Mucosa of rectum (tissue), 2 donors: Measurements from ENCODE around the gene PPP4R2.
A peak's percentile ranks its signal among the peaks of the same experiment; 100 is the strongest.
"Not testable (repeated sequence)": the region's sequence is repeated elsewhere in the genome, so short reads cannot be mapped to it uniquely, and the experiment has no call there.

ENCODE experiments used
- H3K27ac ChIP-seq, 2 donors: one replicate each; pipeline ENCODE4 v1.7.0; 2013; ENCODE audit warnings: inconsistent platforms in 2 of 2, low read depth in 2 of 2, low read length in 2 of 2
- H3K27me3 ChIP-seq, 2 donors: one replicate each; pipeline ENCODE4 v1.7.0; 2013; ENCODE audit warnings: low read length in 2 of 2; ENCODE audit not compliant: control insufficient read depth in 2 of 2, insufficient read depth in 2 of 2
- H3K36me3 ChIP-seq, 2 donors: one replicate each; pipeline ENCODE4 v1.7.0; 2013; ENCODE audit warnings: low read length in 2 of 2; ENCODE audit not compliant: control insufficient read depth in 2 of 2, insufficient read depth in 2 of 2
- H3K4me1 ChIP-seq, 2 donors: one replicate each; pipeline ENCODE4 v1.7.0; 2013; ENCODE audit warnings: low read length in 2 of 2, mild to moderate bottlenecking in 1 of 2; ENCODE audit not compliant: control insufficient read depth in 2 of 2, insufficient read depth in 2 of 2
- H3K4me3 ChIP-seq, 2 donors: one replicate each; pipeline ENCODE4 v1.7.0; 2013; ENCODE audit warnings: low read length in 2 of 2
- H3K9ac ChIP-seq, 2 donors: one replicate each; pipeline ENCODE4 v1.7.0; 2013; ENCODE audit warnings: low read length in 2 of 2, low read depth in 1 of 2, mild to moderate bottlenecking in 1 of 2
- H3K9me3 ChIP-seq, 2 donors: one replicate each; pipeline ENCODE4 v1.7.0; 2013; ENCODE audit warnings: low read length in 2 of 2; ENCODE audit not compliant: control insufficient read depth in 2 of 2
- donor health status: healthy.
- donor health status: Normal muscosa, but diverticular disease.

The PPP4R2 gene

GRCh38 chr3:72997421-72997961 lies 880 bp downstream of the PPP4R2 start:
- peaks cover 18 to 34% of the 10 kb centered on the region in 2 donors for H3K4me1 ChIP-seq

GRCh38 chr3:72998466-72998865 lies 1.9 kb downstream of the PPP4R2 start:
- Histone ChIP-seq H3K36me3 (peaks cover 22 to 23% of the 10 kb centered on the region in 2 donors), H3K4me1 (peaks cover 18 to 37% of the 10 kb centered on the region in 2 donors), H3K27me3 (no peaks in the 10 kb centered on the region), H3K9ac (peak overlapping the region in 1 of 2 donors; percentile 40), H3K27ac (no peak overlapping the region), H3K4me3 (peak overlapping the region; percentile 83 to 90), H3K9me3 (no peaks in the 10 kb centered on the region)

More at GRCh38 chr3:72997421-72997961, 880 bp downstream of the PPP4R2 start:
- Histone ChIP-seq H3K36me3 (peaks cover 21 to 22% of the 10 kb centered on the region in 2 donors), H3K9ac (peak overlapping the region; percentile 74 to 91), H3K9me3 (no peaks in the 10 kb centered on the region), H3K27ac (peak overlapping the region; percentile 93 to 96), H3K4me3 (peak overlapping the region; percentile 83 to 90), H3K27me3 (no peaks in the 10 kb centered on the region)

- Histone ChIP-seq H3K4me1 (peaks cover 18 to 37% of the 10 kb centered on the region in 2 donors), H3K36me3 (peaks cover 22 to 23% of the 10 kb centered on the region in 2 donors), H3K4me3 (peak overlapping the region in 1 of 2 donors; percentile 53), H3K9ac (no peak overlapping the region), H3K9me3 (no peaks in the 10 kb centered on the region), H3K27ac (no peak overlapping the region), H3K27me3 (no peaks in the 10 kb centered on the region)
Measured at GRCh38 chr3:72999951-73000350, 3.3 kb downstream of the PPP4R2 start.

- Histone ChIP-seq H3K36me3 (peaks cover 30 to 32% of the 10 kb centered on the region in 2 donors), H3K4me1 (peaks cover 11 to 21% of the 10 kb centered on the region in 2 donors)
- not testable (repeated sequence) for H3K9me3 ChIP-seq, H3K27ac ChIP-seq, H3K4me3 ChIP-seq, H3K27me3 ChIP-seq, H3K9ac ChIP-seq
Measured at GRCh38 chr3:73003050-73003449, 6.4 kb downstream of the PPP4R2 start.

- Histone ChIP-seq H3K9ac (no peak overlapping the region), H3K4me1 (peaks cover 6 to 8% of the 10 kb centered on the region in 2 donors), H3K9me3 (no peaks in the 10 kb centered on the region), H3K36me3 (peaks cover 22 to 26% of the 10 kb centered on the region in 2 donors), H3K27me3 (no peaks in the 10 kb centered on the region), H3K4me3 (no peak overlapping the region), H3K27ac (no peak overlapping the region)
Measured at GRCh38 chr3:73004316-73004715, 7.7 kb downstream of the PPP4R2 start.

- Histone ChIP-seq H3K4me1 (peaks cover 0 to 3% of the 10 kb centered on the region in 2 donors), H3K4me3 (no peak overlapping the region), H3K36me3 (peaks cover 8 to 10% of the 10 kb centered on the region in 2 donors), H3K27me3 (no peaks in the 10 kb centered on the region), H3K9me3 (no peaks in the 10 kb centered on the region), H3K9ac (no peak overlapping the region), H3K27ac (no peak overlapping the region)
Measured at GRCh38 chr3:73007992-73008712, 11.5 kb downstream of the PPP4R2 start.

- no peak overlapping the region for H3K27ac ChIP-seq
- no peaks in the 10 kb centered on the region for H3K27me3 ChIP-seq
- no peaks in the 10 kb centered on the region for H3K4me1 ChIP-seq
- no peak overlapping the region for H3K9ac ChIP-seq
- H3K36me3 ChIP-seq, result peaks cover 6 to 10% of the 10 kb centered on the region in 2 donors
- no peaks in the 10 kb centered on the region for H3K9me3 ChIP-seq
- no peak overlapping the region for H3K4me3 ChIP-seq
Measured at GRCh38 chr3:73009008-73009407, 12.4 kb downstream of the PPP4R2 start.

- no peak overlapping the region for H3K27ac ChIP-seq
- H3K9ac ChIP-seq, result no peak overlapping the region
- H3K4me3 ChIP-seq, result no peak overlapping the region
- H3K27me3 ChIP-seq, result no peaks in the 10 kb centered on the region
- H3K4me1 ChIP-seq, result no peaks in the 10 kb centered on the region
- H3K36me3 ChIP-seq, result peaks cover 6 to 10% of the 10 kb centered on the region in 2 donors
- no peaks in the 10 kb centered on the region for H3K9me3 ChIP-seq
Measured at GRCh38 chr3:73009750-73010149, 13.1 kb downstream of the PPP4R2 start.

GRCh38 chr3:73010158-73010557 lies 13.5 kb downstream of the PPP4R2 start:
- no peak overlapping the region for H3K27ac ChIP-seq

GRCh38 chr3:73018298-73018697 lies 21.7 kb downstream of the PPP4R2 start:
- no peaks in the 10 kb centered on the region for H3K9me3 ChIP-seq
- peaks cover 0 to 4% of the 10 kb centered on the region in 2 donors for H3K4me1 ChIP-seq
- H3K27me3 ChIP-seq, result no peaks in the 10 kb centered on the region
- no peak overlapping the region for H3K4me3 ChIP-seq
- peaks cover 0 to 3% of the 10 kb centered on the region in 2 donors for H3K36me3 ChIP-seq
- no peak overlapping the region for H3K27ac ChIP-seq
- no peak overlapping the region for H3K9ac ChIP-seq

More at GRCh38 chr3:73010158-73010557, 13.5 kb downstream of the PPP4R2 start:
- H3K27me3 ChIP-seq, result no peaks in the 10 kb centered on the region
- H3K9ac ChIP-seq, result no peak overlapping the region
- H3K9me3 ChIP-seq, result no peaks in the 10 kb centered on the region
- no peaks in the 10 kb centered on the region for H3K4me1 ChIP-seq
- H3K4me3 ChIP-seq, result no peak overlapping the region
- peaks cover 6 to 13% of the 10 kb centered on the region in 2 donors for H3K36me3 ChIP-seq
